Heart left ventricle (tissue), 16 donors: ENCODE measurements around the gene ARHGEF17. TPM values are rescaled to one million over a fixed set of nuclear protein-coding genes. Genes with fewer than 3 reads are reported as not detected.
A peak's percentile ranks its signal among the peaks of the same experiment; 100 is the strongest.

Experiments used
- ATAC-seq, 4 donors: fragments of 200-7000 bp; cut with Tn5 transposase; one replicate each; pipeline ENCODE4 v1.9.1; 2020 to 2022; ENCODE audit warnings: moderate library complexity in 4 of 4, mild to moderate bottlenecking in 3 of 4, moderate number of reproducible peaks in 1 of 4
- DNase-seq, 5 donors: peaks; one replicate each; pipeline ENCODE4 v3.0.0-alpha.2; 2020
- H3K27ac ChIP-seq, 12 donors: fragments of 200-600 bp; sonication (generic) in 4 of 12; one replicate each; pipeline versions ENCODE4 v1.5.0 to v1.8.0; 2016 to 2022; ENCODE audit warnings: mild to moderate bottlenecking in 2 of 12
- H3K27me3 ChIP-seq, 9 donors: fragments of 200-600 bp; sonication (generic) in 2 of 9; one replicate each; pipeline versions ENCODE4 v1.5.1 to v1.8.0; 2016 to 2022; ENCODE audit warnings: mild to moderate bottlenecking in 3 of 9
- H3K36me3 ChIP-seq, 9 donors: fragments of 200-600 bp; sonication (generic) in 2 of 9; one replicate each; pipeline versions ENCODE4 v1.5.0 to v1.8.0; 2018 to 2022; ENCODE audit warnings: mild to moderate bottlenecking in 2 of 9
- H3K4me1 ChIP-seq, 12 donors: fragments of 200-600 bp; sonication (generic) in 4 of 12; one replicate each; pipeline versions ENCODE4 v1.5.0 to v1.8.0; 2016 to 2022; ENCODE audit warnings: mild to moderate bottlenecking in 3 of 12
- H3K4me3 ChIP-seq, 12 donors: fragments of 200-600 bp; sonication (generic) in 4 of 12; one replicate each; pipeline versions ENCODE4 v1.5.0 to v1.8.0; 2017 to 2022; ENCODE audit warnings: mild to moderate bottlenecking in 9 of 12, moderate library complexity in 4 of 12
- H3K9me3 ChIP-seq, 12 donors: fragments of 200-600 bp; sonication (generic) in 4 of 12; one replicate each; pipeline versions ENCODE4 v1.5.0 to v1.8.0; 2016 to 2022; ENCODE audit warnings: mild to moderate bottlenecking in 1 of 12
- CTCF ChIP-seq, 12 donors: fragments of 200-600 bp; sonication (generic) in 4 of 12; IDR thresholded peaks; one replicate each; pipeline versions ENCODE4 v1.5.0 to v1.8.0; 2018 to 2022; ENCODE audit warnings: antibody characterized with exemption in 12 of 12, mild to moderate bottlenecking in 5 of 12
- POLR2A ChIP-seq, 2 donors: fragments of 450-650 bp; IDR thresholded peaks; one replicate each; pipeline ENCODE4 v1.6.1; 2017; ENCODE audit warnings: antibody characterized with exemption in 2 of 2, mild to moderate bottlenecking in 2 of 2, moderate library complexity in 2 of 2
- WGBS, 4 donors: extraction: QIAGEN DNeasy Blood & Tissue Kit in 2 of 4; methylation state at CpG; one replicate each; pipeline versions ENCODE4 v1.1.5 to v1.1.7; 2013 to 2018; 5-methylcytosine and 5-hydroxymethylcytosine counted together
- intact Hi-C, 10 donors: fragments of 100-400 bp; cut with DNase I; formaldehyde crosslinking; loops; one replicate each; pipeline versions ENCODE4 v1.11.1 to v1.14.2; 2022
- polyA plus RNA-seq, 2 donors: library from polyadenylated mRNA; stranded (reverse); fragments of 200-250 nt; gene quantifications; one replicate each; pipeline ENCODE4 v1.2.3, GENCODE V29; 2013
- total RNA-seq, 9 donors: library from RNA; depleted of rRNA in 2 of 9; stranded (reverse); fragments of >200 nt in 2 of 9; fragmentation: NEBNext Ultra II Directional in 3 of 9; extraction: Animal tissue kit (Norgen Biotek cat#: 25700) in 3 of 9; gene quantifications; one replicate each; pipeline versions ENCODE4 v1.1.0 to v1.2.4, GENCODE V29; 2016 to 2023
- donor health status: ischemic (EF 13 %, LVEDD 7.1; RV severe dilation, severe dysfunction).
- donor health status: healthy with polysubstance abuse.
- donor health status: DM: no; HTN: yes; CAD: no.
- donor health status: DM: no; HTN: no; CAD: no.
- donor health status: ischemic (EF 25% LVEDD 6.9; RV normal size, moderate dysfunction).
- donor health status: ischemic (EF 25% LVEDD 5.7; RV mildly dilated, moderate dysfunction).
- donor health status: healthy.
- donor health status: DM: yes; HTN: yes; CAD: no.
- donor health status: ischemic (EF 35%, LVEDD 5.7; RV mildly dilated, moderate dysfunction).
- donor health status: nonischemic (EF 11% LVEDD 7.7; RV severe dilation, severe dysfunction).
- donor health status: DM: yes; HTN: yes; CAD: no.
- donor health status: PGD.
- donor health status: ischemic (EF 29% LVEDD 5.4; RV normal size, mild dysfunction).
- donor health status: nonischemic (EF 23%, LVEDD 6.1; RV moderate dilation, normal function).

ARHGEF17 gene
- total and polyA plus RNA-seq, 11 donors: 27.5 to 83.9 (median 56.5) TPM

GRCh38 chr11:73363147-73363546, 55.1 kb downstream of the ARHGEF17 start:
- TF ChIP-seq POLR2A (IDR thresholded peaks at IDR 0.05) (no peak), CTCF (IDR thresholded peaks at IDR 0.05) (no peak)
- WGBS, 4 donors: 73 to 83% (median 76%) methylated on average over 7 to 9 of the region's 9 CpGs
- Histone ChIP-seq H3K27me3 (no peaks in the 10 kb centered on the region), H3K4me3 (no peak overlapping the region), H3K9me3 (no peaks in the 10 kb centered on the region), H3K36me3 (peaks cover 5 to 99% (median 89%) of the 10 kb centered on the region in 9 donors), H3K4me1 (peaks cover 0 to 40% (median 14%) of the 10 kb centered on the region in 12 donors), H3K27ac (no peak overlapping the region)
- ATAC-seq (no peak), DNase-seq (no peak)
- intact Hi-C loops: no loop called here

- no peak for TF ChIP-seq POLR2A (IDR thresholded peaks at IDR 0.05)
- no peak for TF ChIP-seq CTCF (IDR thresholded peaks at IDR 0.05)
- 74 to 79% (median 78%) methylated on average over 24 of the region's 24 CpGs for WGBS, 4 donors
- Histone ChIP-seq H3K4me1 (peaks cover 0 to 26% (median 1%) of the 10 kb centered on the region in 12 donors), H3K9me3 (no peaks in the 10 kb centered on the region), H3K36me3 (peaks cover 5 to 85% (median 77%) of the 10 kb centered on the region in 9 donors), H3K27ac (peak overlapping the region in 3 of 12 donors; percentile 0 to 69 (median 5)), H3K4me3 (no peak overlapping the region), H3K27me3 (no peaks in the 10 kb centered on the region)
- ATAC-seq: no peak
- intact Hi-C loops: no loop called here
- DNase-seq: no peak
These were observed 57.5 kb downstream of the ARHGEF17 start for GRCh38 chr11:73365352-73366264.

GRCh38 chr11:73366265-73366610, 58.2 kb downstream of the ARHGEF17 start:
- peaks cover 5 to 79% (median 70%) of the 10 kb centered on the region in 9 donors for H3K36me3 ChIP-seq
- ATAC-seq: no peak
- TF ChIP-seq POLR2A (IDR thresholded peaks at IDR 0.05) (no peak), CTCF (IDR thresholded peaks at IDR 0.05) (no peak)

GRCh38 chr11:73366953-73367352, 58.9 kb downstream of the ARHGEF17 start:
- DNase-seq (no peak), ATAC-seq (no peak)
- Histone ChIP-seq H3K36me3 (peaks cover 4 to 72% (median 63%) of the 10 kb centered on the region in 9 donors), H3K27ac (peak overlapping the region in 1 of 12 donors; percentile 69), H3K4me1 (peaks cover 0 to 27% (median 2%) of the 10 kb centered on the region in 12 donors), H3K4me3 (no peak overlapping the region), H3K9me3 (no peaks in the 10 kb centered on the region), H3K27me3 (no peaks in the 10 kb centered on the region)
- WGBS, 4 donors: 60 to 73% (median 65%) methylated on average over 6 of the region's 6 CpGs
- intact Hi-C loops: no loop called here
- TF ChIP-seq POLR2A (IDR thresholded peaks at IDR 0.05) (no peak), CTCF (IDR thresholded peaks at IDR 0.05) (no peak)

More at GRCh38 chr11:73366265-73366610, 58.2 kb downstream of the ARHGEF17 start:
- Histone ChIP-seq H3K4me1 (peaks cover 0 to 26% (median 1%) of the 10 kb centered on the region in 12 donors), H3K4me3 (no peak overlapping the region), H3K9me3 (no peaks in the 10 kb centered on the region), H3K27ac (peak overlapping the region in 1 of 12 donors; percentile 69), H3K27me3 (no peaks in the 10 kb centered on the region)
- no peak for DNase-seq
- WGBS, 4 donors: 79 to 87% (median 81%) methylated on average over 4 of the region's 4 CpGs
- intact Hi-C loops: no loop called here
